RWPE1 (cell line): ENCODE data around the gene BICRAL.

Source experiments
- CTCF ChIA-PET: fragments of 350-600 bp; sonication (Branson Sonifier 250); formaldehyde crosslinking; extraction: SDS; loops from one replicate; lab custom pipeline; 2021; lab: Yijun Ruan, JAX
- POLR2A ChIA-PET: fragments of 400-600 bp; formaldehyde crosslinking; extraction: SDS; loops from one replicate; lab custom pipeline; 2020; ENCODE audit warnings: antibody characterized with exemption; ENCODE audit not compliant: low non-redundant PET; lab: Yijun Ruan, JAX
- DNase-seq: peaks from one replicate; pipeline ENCODE4 v3.0.0; 2012; ENCODE audit warnings: low spot score
- H3K27ac ChIP-seq: fragments of 450-650 bp; 2 replicates; pipeline ENCODE4 v1.5.1; 2017
- TF ChIP-seq, protein P1 (sequence below): fragments of 450-650 bp; conservative IDR thresholded peaks from 2 replicates; pipeline ENCODE4 v1.5.1; 2017; ENCODE audit warnings: low read depth, mild to moderate bottlenecking

The BICRAL gene

DNA sequence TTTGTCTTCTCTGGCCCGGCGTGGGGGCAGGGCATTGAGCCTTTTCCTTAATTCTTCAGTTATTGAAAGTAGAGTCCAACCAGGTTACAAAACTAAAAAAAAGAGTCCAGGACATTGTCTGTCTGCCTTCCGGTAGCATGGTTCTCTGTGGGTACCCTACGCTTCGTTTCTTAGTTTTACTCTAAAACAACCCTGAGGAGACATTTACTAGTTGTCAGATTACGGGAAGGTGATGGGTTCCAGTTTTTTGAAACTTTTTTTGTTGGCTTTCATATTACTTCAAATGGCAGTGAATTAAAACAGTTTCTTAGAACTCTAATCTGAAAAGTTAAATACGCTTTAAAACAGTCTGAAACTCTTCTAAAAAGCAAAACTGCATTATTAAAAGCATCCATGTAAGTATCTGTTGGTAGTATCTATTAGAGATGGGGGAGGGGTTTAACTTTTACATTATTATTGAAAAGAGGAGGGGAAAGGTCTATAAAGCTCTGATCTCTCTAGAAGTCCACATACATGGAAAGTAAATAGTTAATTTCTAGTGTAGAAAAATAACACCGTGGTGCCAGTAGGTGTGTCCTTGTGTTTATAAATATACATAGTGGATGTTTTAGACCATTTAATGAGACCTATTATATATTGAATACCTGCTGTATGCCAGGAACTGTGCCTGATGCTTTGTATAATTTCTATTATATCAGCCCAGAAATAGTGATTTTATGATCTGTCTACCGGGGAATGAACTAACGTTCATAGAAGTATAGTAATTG lies 2.2 kb downstream of the BICRAL start:
- TF ChIP-seq, protein P1, sequence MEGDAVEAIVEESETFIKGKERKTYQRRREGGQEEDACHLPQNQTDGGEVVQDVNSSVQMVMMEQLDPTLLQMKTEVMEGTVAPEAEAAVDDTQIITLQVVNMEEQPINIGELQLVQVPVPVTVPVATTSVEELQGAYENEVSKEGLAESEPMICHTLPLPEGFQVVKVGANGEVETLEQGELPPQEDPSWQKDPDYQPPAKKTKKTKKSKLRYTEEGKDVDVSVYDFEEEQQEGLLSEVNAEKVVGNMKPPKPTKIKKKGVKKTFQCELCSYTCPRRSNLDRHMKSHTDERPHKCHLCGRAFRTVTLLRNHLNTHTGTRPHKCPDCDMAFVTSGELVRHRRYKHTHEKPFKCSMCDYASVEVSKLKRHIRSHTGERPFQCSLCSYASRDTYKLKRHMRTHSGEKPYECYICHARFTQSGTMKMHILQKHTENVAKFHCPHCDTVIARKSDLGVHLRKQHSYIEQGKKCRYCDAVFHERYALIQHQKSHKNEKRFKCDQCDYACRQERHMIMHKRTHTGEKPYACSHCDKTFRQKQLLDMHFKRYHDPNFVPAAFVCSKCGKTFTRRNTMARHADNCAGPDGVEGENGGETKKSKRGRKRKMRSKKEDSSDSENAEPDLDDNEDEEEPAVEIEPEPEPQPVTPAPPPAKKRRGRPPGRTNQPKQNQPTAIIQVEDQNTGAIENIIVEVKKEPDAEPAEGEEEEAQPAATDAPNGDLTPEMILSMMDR: no peak
- H3K27ac ChIP-seq: peak overlapping the region; percentile 97
- ChIA-PET CTCF (interaction anchor here (0.6 to 0.7 kb wide), 2 partner anchors 35 to 65 kb away, joined by 3 to 8 read pairs; no protein-coding TSS in a partner anchor), POLR2A (no interaction called here)
- no peak for DNase-seq

DNA sequence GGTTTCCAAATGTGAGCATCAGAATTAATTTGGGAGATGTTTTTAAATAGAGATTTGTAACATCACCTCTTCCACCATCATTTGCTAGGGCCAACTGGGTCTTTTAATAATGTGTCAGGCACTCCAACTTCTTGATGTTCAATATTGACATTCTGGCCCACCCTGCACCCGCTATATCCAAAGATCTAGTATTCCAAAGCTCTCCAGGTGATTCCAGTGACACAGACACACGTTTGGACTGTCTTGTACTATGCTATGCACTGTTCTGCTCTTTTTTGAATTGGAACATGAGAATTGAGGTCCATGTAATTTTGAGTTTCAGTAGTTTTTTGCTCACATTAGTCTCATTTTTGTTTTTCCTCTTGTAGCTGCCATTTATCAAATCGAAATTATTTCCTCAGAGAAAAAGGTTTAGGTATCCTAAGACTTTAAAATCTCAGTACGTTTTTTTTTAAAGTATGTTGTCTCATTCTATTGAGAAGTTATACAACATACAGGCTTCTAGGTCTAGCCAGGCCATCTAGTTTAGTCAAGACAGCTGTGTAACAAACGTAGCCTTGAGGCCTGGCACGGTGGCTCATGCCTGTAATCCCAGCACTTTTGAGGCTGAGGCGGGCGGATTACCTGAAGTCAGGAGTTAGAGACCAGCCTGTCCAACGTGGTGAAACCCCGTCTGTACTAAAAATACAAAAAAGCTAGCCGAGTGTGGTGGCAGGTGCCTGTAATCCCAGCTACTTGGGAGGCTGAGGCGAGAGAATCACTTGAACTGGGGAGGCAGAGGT lies 3.1 kb downstream of the BICRAL start:
- DNase-seq: no peak
- TF ChIP-seq, protein P1: no peak
- H3K27ac ChIP-seq: peak overlapping the region; percentile 49
- ChIA-PET CTCF (interaction anchor here (0.5 to 0.7 kb wide), 3 partner anchors 34 to 66 kb away, joined by 3 to 8 read pairs (median 4); no protein-coding TSS in a partner anchor), POLR2A (no interaction called here)

DNA sequence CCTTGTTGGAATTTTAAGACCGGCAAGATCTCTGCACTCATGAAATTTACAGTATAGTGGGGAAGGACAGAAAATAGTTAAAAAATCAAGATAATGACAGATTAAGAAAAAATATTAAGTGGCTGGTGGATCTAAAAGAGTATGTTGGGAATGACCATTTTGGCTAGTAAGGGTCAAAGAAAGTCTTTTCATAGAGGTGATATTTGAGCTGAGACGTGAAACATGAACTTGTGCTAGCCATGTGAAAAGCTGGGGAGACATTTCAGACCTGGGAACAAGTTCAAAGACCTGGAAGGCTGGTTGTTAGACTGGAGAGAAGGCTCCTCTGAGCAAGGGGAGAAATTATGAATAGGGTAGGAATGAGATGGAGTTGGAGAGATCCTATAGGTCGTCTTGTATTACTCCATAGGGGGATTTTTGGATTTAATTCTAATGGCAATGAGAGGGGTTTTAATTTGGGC lies 4.7 kb downstream of the BICRAL start:
- H3K27ac ChIP-seq: no peak overlapping the region
- ChIA-PET POLR2A (no interaction called here), CTCF (interaction anchor here (0.7 kb wide), 1 partner anchor 94 kb away, joined by 3 read pairs; no protein-coding TSS in a partner anchor)
- no peak for DNase-seq
- TF ChIP-seq, protein P1: no peak

DNA sequence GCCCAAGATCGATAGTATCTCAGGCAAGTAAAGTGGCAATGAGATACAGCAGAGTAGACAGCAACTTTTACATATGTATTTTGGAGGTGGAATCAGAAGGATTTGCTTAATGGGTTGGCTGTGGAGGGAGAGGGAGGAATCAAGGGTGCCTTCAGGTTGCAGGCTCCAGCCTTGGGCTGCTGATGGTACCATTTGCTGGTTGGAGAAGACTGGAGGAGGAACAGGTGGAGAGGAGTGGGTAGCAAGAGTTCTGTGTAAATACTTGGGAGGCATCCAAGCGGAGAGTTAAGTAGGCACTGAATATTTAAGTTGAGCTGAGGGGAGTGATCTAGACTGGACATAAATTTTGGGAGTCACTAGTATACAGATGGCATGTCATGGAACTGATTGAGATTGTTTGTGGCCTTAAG lies 5.2 kb downstream of the BICRAL start:
- TF ChIP-seq, protein P1: no peak
- ChIA-PET CTCF (interaction anchor here (0.7 kb wide), 1 partner anchor 42 kb away, joined by 7 read pairs; no protein-coding TSS in a partner anchor), POLR2A (no interaction called here)
- no peak overlapping the region for H3K27ac ChIP-seq
- DNase-seq: no peak

DNA sequence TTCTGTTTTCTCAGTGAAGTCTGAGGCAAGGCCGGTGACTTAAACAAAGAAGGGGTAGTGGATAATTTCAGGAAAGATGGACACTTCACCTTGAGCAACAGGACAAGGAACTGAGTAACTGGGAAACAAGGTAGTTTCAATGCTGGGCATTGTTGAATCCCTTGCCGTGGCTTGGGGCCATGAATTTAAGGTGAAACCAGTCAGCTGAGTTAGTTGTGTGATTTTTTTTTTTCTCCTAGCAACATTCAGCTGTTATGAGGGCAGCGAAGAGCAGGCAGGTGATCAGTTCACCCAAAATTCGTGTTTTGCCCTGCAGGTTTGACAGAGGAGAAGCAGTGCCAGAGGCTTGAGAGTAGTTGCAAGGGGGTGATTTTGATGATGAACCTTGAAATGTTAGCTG lies 6.8 kb downstream of the BICRAL start:
- H3K27ac ChIP-seq: no peak overlapping the region
- CTCF ChIA-PET: no interaction called here
- no peak for DNase-seq
- TF ChIP-seq, protein P1: no peak
- POLR2A ChIA-PET: no interaction called here

DNA sequence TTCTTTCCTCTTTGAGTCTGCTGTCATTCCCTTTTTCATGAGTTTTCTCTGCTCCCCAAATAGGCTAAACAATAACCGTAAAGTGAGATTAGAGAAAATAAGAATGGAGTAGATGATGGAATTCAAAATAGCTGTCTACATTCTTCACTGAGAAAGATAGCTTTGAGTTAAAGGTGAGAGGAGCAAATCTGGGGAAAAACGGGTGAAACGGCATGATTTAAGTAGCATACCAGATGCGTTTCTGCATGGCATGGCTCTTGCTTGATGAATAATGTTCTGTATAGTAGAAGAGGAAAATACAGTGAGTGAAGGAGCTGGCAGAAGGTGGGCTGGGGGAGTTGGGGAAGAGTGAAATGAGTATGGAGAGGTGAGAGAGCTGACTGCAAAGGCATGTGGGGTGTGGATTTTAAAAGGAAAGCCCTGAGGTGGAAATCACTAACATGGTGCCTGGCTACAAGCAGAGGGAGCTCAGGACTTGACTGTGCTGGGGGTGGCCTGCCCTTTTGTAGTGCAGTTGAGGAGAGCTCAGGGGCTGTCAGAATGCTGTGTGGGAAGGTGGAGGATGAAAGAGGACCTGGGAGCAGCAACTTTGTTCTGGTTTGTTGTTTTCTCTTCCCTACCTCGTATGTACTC lies 8.8 kb downstream of the BICRAL start:
- ChIA-PET CTCF (no interaction called here), POLR2A (no interaction called here)
- DNase-seq: no peak
- TF ChIP-seq, protein P1: no peak
- H3K27ac ChIP-seq: peak overlapping the region; percentile 60
